Kidney tubule cell (primary cell): ENCODE results near the gene SSBP4.

Source experiments
- DNase-seq: peaks from one replicate; pipeline ENCODE4 v3.0.0-alpha.2; 2018; ENCODE audit warnings: low spot score

Gene SSBP4

DNA sequence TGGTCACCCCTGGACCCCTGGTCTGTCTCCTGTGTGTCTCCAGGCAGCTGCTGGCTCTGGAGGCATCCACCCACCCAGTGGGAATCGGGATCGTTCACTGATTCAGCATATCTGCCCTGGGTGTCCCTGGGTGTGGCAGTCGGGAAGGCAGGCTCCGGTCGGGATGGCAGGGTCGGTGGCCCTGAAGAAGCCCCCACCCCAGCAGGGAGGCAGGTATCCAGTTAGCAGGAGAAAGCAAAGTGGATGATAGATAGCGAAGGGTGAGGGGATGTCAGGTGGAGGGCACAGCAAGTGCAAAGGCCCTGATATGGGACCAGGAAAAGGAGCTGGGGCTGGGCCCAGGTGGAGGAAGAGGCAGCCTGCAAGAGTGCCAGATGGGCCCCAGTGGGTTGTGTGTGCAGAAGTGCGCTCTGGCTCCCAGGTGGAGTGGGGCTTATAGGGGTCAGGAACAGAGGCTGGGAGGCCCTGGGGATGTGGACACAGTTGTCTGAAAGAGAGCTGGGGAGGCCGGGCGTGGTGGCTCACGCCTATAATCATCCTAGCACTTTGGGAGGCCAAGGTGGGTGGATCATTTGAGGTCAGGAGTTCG lies 2.3 kb downstream of the SSBP4 start:
- DNase-seq: no peak

DNA sequence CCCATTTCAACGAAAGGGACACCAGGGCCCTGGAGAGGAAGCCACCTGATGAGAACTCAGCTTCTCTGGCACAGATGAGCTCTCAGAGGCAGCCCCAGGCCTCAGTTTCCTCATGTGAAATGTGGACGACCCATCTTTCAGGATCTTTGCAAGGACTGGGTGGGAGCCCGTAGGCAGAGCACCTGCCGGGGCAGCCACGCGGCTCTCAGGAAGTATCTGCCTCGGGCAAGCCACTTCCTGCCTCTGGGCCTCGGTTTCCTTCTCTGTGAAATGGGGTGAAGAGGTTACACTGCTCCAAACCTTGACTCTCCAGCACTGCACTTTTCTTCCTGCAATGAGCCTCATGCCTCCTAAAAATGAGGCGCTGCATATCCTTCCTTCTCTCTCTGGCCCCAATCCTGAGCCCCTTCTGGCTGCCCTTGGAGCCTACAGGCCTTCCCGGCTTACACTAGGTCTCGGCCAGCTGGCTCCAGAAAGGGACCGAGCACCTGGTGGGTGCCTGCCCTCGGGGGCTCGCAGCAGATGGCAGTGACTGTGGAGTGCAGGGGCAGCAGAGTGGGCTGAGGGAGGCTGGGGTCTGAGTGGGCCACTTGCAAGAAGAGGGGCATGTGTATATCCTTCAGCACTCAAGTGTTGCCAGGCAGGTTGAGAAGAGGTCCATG lies 3.5 kb downstream of the SSBP4 start:
- DNase-seq: no peak

DNA sequence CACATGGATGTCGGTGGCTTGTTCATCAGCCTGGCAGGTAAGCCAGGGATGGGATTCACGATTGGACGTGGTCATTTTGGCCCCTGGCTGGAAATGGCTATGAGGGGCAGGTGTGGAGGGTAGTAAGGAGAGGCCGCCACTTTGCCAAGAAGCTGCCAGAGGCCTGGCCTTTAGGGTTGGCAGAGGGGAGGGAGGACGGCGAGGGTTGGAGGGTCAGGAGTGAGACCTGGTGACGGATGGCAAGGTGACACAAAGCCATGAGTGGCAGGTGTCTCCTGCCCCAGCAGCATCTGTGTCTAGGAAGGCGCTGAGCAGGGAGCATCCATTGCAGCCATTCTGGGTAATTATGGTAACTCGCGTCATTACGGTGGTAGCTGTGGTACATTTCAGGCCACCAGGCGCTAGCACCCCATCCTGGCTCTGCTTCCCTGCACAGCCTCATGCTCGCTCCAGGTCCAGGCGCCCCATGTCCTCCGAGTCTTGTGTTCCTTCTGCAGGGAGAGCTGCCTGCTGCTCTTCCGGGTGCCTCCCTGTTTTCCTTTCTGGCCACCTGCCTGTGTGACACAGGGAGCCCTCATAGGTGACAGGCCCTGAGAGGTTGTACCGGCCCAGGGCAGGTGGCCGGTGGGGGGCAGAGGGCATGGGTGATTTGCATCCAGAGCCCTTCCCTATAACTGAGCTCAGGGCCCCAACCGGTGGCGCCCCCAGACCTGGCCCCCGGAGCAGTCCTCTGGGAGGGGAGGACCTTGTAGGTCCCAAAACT lies 4.2 kb downstream of the SSBP4 start:
- no peak for DNase-seq

DNA sequence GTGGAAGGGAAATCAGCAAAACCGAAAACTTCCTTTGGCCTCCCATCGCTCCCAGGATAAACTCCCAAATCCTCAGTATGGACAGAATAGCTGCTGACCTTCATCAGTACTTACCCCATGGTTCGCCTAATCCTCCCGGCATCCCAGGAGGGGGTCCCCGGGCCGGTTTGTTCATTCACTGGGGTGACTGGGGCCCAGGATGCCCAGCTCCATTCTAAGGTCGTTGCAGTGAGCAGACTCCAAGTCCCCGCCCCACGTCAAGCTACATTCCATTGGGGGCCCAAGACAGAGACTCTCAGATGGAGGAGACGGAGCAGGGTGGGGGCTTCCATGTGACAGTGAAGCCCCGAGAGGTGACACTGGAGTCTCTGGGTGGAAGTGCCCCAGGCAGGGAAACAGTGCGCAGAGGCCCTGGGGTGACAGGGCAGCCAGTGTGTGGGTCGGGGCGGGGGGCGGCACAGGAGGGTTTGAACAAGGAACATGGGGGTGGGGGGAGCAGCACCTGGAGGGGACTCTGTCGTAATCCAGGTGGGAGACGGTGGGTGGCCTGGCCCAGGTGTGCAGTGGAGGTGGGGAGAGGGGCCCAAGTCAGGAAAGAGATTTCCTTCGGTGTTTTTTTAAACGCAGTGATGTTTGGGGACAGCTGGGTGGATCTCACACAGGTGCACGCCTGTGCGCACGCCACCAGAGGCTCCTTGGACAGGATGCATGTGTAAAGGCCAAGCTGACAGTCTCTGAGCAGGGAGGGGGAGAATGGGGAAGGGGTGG lies 5.1 kb downstream of the SSBP4 start:
- DNase-seq: no peak

DNA sequence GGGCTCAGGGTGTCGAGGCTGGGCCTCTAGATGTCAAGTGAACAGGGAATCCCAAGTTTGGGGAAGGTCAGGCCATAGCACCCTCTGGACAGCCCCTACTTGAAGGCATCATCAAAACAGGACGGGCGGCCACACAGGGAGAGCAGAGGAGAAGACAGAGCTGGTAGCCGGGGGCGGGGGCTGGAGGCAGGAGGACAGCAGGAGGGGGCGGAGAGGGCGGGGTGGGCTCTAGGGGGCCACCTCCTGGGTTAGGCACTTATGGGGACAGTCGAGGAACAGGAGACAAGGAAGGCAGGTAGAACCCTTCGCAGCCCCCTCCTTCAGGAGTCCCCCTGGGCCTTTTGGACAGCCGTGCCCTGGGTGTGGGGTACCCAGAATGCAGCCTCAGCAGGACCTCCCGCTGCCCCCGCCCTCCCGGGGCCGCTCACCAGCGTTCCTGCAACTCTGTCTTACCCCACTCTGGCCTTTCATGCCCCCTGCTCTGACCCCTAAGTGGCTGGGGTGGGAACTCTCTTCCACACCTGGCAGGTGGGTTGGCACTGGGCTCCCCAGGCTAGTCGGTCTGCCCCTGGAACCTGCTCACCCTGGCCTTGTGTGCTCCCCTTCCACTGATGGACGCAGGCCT lies 5.8 kb downstream of the SSBP4 start:
- no peak for DNase-seq

DNA sequence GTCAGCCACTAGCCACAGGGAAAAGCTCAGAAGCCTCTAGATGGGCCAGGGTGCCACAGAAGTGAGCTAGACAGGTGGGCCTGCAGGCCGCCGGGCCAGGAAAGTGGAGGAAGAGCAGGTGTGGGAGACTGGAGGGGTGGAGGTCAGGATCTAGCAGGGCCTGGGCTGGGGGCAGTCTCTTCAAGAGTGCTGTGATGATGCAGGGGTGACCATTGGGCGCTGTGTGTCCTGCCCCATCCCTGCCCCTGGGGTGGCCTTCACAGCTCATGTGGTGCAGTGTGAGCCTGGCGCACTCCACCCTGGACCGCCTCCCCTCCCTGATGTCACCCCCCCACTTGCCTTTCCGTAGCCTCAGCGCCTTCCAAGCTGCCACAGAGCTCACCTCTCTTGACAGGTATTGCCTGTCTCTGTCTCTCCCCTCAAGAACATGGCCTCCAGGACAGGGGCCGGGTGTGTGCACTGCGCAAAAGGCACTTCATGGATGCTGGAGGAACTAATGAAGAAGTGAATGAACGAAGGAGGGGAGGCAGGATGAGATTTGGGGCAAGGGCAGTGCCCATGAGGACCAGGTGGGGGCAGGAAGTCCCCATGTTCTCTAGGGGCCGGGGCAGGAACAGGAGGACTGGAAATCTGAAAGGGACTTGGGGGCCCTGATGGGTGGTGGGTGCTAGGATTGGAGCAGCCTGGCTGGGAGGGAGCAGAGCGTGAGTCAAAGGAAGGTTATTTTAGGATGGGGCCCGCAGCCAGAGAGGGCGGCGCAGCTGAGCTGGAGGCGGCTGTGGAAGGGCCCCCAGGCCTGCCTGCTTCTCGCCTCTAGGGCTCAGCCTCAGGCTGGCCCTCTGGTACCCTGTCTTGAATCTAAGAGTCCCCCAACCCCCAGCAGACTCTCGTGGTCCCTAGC lies 6.6 kb downstream of the SSBP4 start:
- no peak for DNase-seq

DNA sequence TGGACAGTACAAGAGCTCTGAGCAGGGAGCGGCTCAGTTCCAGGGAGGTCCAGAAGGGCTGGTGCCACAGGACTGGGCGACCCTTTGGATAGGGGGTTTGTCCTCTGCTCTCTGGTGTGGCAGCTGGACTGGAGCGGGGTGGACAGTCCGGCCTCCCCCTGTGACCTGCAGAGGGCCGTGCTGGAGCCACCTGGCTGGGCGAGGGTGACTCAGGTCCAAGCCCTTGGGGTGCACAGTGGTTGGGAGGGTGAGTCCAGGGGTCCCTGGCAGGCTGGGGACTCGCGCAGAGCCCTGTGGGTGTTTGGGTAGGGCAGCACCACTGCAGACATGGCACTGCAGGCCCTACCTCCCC lies 7.2 kb downstream of the SSBP4 start:
- no peak for DNase-seq

DNA sequence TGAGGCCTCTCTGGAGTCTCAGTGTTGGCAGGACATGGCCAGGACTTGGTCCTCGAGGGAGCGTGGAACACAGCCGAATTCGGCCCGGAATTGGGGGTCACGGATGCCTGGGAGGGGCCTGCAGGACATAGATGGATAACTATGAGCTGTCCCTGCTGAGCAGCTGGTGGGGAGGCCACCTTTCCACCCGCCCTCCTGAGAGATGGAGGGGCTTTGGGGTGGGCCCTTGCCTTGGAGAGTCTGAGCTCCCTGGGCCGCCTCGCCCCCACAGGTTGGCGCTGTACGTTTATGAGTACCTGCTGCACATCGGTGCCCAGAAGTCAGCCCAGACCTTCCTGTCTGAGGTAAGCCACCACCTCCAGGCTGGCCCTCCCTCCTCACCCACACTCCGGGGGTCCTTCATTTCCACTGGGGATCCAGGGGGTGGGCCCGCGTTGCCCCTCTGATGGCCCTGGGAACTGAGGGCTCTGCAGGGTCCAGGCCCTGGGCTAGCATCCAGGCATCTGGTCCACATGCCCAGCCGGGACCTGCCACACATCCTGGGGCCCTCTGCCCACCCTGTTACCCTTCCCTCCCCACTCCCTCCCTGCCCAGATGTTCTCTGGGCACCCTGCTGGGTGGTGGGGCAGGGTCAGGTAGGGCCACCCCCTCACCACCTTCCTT lies 8.0 kb downstream of the SSBP4 start:
- no peak for DNase-seq

DNA sequence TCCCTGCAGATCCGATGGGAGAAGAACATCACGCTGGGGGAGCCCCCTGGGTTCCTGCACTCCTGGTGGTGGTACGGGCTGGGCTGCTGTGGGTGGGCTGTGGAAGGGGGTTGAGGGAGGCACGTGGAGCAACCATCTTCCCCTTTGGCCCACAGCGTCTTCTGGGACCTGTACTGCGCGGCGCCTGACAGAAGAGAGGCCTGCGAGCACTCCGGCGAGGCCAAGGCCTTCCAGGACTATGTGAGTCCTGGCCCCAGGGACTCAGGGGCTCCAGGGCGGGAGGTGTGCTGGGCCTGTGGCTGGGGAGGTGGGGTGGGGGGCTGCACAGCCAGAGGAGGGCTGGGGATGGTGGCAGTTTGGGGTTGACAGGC lies 8.5 kb downstream of the SSBP4 start:
- DNase-seq: no peak

DNA sequence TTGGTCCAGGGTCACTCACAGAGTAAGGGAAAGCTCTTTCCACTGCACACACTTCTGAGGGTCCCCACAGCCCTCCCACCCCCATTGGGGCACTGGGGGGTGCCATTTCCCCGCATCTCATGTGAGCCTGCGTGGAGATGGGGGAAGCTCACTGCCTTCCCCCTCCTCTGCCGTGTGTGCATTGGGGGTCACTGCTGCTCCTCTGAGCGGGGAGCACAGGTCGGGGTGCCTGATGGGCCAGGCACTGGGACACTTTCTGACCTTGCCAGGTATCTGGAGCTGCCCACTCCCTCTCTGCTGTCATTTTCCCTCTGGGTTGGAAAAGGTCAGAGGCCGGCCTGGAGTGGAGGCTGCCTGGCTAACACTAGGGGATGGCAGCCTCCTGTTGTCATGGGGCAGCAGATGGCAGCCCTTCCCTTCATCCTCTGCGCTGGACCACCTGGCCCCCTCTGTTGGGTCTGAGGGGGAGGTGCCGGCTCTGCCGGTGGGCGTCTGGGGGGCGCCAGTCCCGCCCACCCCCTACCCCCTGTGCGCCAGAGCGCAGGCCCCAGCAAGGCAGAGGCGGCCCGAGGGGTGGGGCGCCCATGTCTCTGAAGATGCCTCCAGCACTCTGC lies 9.1 kb downstream of the SSBP4 start:
- DNase-seq: no peak

DNA sequence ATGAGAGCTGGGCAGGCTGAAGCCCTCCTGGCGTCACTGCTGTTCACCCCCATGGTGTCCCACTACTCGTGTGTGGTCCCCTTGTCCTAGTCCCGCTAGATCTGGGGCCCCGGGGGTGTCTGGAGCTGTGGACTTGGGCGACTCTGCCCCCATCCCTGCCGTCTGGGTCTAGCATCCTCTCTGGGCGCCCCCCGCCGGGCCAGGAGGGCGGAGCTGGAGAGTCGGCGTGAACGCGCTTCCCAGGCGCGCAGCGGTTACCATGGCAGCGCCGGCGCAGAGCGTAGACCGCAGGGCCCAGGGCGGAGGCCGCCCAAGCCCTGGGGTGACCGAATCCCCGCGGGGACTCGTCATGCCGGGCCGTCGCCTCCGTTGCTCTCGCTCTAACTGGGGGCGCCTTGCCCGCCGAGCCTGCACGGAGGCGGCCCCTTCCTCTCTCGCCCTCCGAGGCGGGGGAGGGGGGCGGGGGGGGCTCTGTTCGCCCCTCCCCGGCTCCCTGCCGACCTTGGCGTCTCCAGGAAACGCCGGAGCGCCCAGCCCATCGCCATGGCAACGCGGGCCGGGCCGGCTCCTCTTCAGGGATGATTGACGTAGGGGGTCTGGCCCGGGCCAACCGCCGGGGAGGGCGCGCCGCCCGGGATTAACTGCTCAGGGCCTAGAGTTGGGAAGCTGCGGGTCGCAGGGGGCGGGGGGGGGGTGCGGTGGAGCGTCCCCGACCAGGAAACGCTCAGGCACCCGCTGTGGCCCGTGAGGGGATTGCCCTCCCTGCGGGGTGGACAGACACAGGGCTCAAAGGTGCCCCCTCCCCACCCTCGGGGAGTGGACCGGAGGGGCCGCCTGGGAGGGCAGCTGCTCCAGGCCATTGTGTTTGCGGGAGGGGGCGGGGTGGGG lies 9.8 kb downstream of the SSBP4 start:
- peak; percentile 60 for DNase-seq

DNA sequence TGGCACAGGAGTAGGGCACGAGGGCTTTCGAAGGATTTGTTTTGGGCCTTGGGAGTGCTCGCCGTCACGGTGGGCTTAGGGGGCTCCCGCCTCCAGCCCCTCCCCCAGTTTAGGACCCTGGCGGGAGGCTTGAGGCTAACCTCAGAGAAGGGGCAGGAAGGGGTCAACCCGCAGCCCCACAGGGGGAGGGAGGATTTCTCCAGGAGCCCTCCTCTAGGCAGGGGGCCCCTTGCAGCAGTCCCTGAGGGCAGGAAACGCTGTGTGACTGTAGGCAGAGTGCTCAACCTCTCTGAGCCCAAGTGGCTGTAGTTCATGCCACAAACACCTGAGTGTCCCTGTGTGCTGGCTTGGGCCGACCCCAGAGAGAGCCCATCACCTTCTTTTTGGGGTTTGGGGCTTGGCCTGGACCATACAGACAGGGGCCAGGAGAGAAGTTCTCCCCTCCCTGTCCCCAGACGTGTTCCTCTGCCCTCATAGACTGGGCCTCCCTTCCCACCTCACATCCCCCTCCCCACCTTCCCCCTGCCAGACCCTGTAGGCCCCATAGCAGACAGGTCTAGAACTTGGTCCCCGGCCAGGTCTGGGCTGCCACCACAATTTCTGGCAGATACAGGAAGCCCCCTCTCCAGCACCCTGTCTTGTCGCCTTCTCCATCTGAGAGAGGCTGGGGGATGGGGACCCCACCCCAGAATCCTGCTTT lies 10.7 kb downstream of the SSBP4 start:
- DNase-seq: no peak

DNA sequence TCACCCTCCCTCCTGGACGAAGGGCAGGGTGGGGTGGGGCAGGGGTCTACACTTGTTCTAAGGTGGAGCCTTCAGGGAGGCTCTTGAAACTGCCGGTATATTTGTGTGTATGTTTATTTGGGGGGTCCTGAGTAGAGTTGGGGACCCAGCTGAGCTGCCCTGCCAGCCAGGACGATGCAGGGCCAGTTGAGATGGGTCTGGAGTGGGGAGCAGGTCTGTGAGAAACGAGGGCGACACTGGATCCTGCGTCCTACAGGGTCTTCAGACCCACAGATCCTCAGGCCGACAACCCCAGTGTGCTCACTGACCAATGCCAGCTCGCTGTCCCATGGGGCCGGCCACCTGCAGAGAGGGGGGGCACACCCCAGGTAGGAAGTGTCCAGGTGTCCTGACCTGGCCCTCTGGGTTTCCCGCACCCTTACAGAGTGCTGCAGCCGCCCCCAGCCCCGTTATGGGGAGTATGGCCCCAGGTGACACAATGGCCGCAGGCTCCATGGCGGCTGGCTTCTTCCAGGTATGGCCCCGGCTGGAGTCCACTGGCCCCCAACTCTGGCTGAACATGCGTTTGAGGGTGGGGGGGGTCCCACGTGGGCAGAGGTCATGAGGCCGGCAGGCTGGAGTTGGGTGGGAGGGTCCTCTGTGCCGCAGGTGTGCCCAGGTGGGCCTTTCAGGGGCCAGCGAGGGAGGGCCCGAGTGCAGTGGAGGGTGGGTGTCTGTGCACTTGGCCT lies 11.4 kb downstream of the SSBP4 start:
- DNase-seq: no peak

DNA sequence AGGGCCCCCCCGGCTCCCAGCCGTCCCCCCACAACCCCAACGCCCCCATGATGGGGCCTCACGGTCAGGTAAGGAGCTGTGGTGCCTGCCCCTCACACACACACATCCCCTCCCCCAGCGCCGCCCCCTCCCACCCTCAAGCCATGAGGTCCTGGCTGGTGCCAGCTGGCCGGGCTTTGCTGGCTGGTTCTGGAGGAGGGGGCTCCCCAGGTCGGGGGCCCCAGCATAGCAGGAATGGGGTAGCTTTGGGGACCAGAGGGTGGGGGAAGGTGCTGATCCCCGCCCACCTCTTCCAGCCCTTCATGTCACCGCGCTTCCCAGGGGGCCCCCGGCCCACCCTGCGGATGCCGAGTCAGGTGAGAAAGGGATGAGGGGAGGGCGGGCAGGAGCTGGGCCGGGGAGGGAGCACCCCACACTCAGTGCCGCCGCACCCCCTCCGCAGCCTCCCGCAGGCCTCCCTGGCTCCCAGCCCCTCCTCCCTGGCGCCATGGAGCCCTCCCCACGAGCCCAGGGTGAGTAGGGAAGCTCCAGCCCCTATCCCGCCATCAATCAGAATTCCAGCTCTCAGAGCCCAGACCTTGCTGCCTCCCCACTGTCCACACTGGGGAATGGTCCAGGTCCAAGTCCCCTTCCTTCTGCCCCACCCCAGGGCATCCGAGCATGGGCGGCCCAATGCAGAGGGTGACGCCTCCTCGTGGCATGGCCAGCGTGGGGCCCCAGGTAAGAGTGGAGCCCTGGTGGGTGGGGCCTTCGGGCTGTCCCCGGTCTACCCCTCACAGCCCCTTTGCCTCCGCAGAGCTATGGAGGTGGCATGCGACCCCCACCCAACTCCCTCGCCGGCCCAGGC lies 12.4 kb downstream of the SSBP4 start:
- no peak for DNase-seq

DNA sequence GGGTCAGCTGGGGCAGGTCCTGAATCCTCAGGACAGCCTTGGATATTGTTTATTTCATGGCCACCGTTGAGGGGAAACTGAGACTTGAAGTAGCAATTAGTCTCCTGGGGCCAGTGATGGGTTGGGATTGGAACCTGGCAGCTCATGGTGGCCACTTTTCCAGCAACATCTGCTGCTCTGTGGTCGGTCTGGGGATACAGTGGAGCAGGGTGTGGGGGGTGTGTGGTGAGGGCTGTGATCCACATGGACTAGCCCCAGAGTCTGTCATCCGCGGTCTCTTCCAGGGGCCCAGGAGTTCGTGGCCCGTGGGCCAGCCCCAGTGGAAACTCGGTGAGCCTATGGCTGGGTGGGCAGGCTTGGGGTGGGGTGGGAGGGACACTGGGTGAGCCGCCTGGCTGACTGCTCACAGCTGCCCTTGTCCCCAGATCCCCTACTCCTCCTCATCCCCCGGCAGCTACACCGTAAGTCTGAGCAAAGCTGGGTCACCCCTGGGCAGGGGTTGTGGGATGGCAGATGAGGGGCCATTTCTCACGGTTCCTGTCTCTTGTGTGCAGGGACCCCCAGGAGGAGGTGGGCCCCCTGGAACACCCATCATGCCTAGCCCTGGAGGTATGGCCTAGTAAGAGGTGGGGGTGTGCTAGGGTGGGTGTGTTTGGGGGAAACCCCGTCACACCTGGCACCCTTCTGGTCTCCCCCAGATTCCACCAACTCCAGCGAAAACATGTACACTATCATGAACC lies 13.2 kb downstream of the SSBP4 start:
- no peak for DNase-seq

DNA sequence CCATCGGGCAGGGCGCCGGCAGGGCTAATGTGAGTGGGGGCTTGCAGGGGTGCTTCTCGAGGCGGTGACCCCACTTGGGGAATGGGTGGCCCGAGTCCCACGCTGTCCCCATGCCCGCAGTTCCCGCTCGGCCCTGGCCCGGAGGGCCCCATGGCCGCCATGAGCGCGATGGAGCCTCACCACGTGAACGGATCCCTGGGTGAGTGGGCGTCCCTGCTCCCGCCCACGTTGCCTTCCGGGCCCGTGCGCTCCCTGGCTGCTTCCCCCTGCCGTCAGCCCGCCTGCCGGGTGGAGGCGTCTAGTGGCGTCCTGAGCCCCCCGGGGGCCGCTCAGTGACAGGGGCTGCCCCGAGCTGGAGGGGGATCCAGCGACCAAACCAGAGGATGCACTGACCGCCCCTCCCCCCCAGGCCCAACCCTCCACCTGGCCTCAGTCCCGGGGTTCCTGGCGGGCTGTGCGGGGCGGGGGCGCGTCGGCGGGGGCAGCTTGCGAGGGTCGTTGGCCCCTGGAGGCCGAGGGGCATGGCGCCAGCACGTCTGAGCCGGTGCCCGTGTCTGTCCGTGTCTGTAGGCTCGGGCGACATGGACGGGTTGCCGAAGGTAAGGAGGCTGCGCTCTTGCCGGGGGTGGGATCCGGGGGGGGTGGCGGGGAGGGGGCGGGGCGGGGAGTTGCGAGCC lies 14.0 kb downstream of the SSBP4 start:
- DNase-seq: no peak
